Gastrocnemius medialis (tissue), 4 donors: Measurements from ENCODE around the gene GADD45B. TPM values are rescaled to one million over a fixed set of nuclear protein-coding genes. Genes with fewer than 3 reads are reported as not detected.

Source experiments
- ATAC-seq, 2 donors: fragments of 150-250 bp; one replicate each; pipeline ENCODE4 v1.9.1; 2016
- DNase-seq, 2 donors: peaks; one replicate each; pipeline ENCODE4 v3.0.0-alpha.2; 2019
- H3K27ac ChIP-seq, 4 donors: fragments of 200-600 bp; sonication (generic); 1 replicate in 1 of 4; 2 replicates in 3 of 4; pipeline ENCODE4 v1.5.1; 2016 to 2018; ENCODE audit warnings: mild to moderate bottlenecking in 2 of 4, moderate library complexity in 1 of 4
- H3K27me3 ChIP-seq, 3 donors: fragments of 200-600 bp; sonication (generic) in 2 of 3; 1 replicate in 1 of 3; 2 replicates in 2 of 3; pipeline versions ENCODE4 v1.5.1 to v1.6.0; 2016 to 2019; ENCODE audit warnings: mild to moderate bottlenecking in 1 of 3, moderate library complexity in 1 of 3
- H3K36me3 ChIP-seq, 2 donors: fragments of 200-600 bp; sonication (generic) in 1 of 2; one replicate each; pipeline ENCODE4 v1.5.1; 2017 to 2018
- H3K4me1 ChIP-seq, 2 donors: fragments of 200-600 bp; sonication (generic) in 1 of 2; one replicate each; pipeline ENCODE4 v1.5.1; 2016 to 2017; ENCODE audit warnings: mild to moderate bottlenecking in 2 of 2
- H3K4me3 ChIP-seq, 4 donors: fragments of 200-600 bp; sonication (generic) in 3 of 4; 1 replicate in 1 of 4; 2 replicates in 3 of 4; pipeline ENCODE4 v1.5.1; 2016 to 2019; ENCODE audit warnings: mild to moderate bottlenecking in 2 of 4
- H3K9me3 ChIP-seq, 3 donors: fragments of 200-600 bp; sonication (generic) in 2 of 3; 1 replicate in 1 of 3; 2 replicates in 2 of 3; pipeline ENCODE4 v1.5.1; 2016 to 2019
- POLR2A ChIP-seq, 2 donors: fragments of 450-650 bp; IDR thresholded peaks; one replicate each; pipeline ENCODE4 v1.6.1; 2017; ENCODE audit warnings: antibody characterized with exemption in 2 of 2, mild to moderate bottlenecking in 2 of 2, moderate library complexity in 2 of 2
- in situ Hi-C, 4 donors: fragments of 200-750 bp; cut with MboI; loops; one replicate each; pipeline versions ENCODE4 v1.15.0 to v1.8.0; 2017; ENCODE audit warnings: low sequenced_read_pairs in 4 of 4
- intact Hi-C: fragments of 100-400 bp; cut with DNase I; formaldehyde crosslinking; loops from one replicate; pipeline ENCODE4 v1.15.1; 2023; ENCODE audit warnings: low total_unique reads
- microRNA-seq, 2 donors: library from miRNA; unstranded; fragments of <30 nt; microRNA quantifications; one replicate each; pipeline ENCODE4, GENCODE V29; 2016; ENCODE audit warnings: borderline replicate concordance in 2 of 2
- total RNA-seq, 4 donors: library from RNA; depleted of rRNA; stranded (reverse); fragments of >200 nt; gene quantifications; one replicate each; pipeline versions ENCODE4 v1.1.0 to v1.2.3, GENCODE V29; 2016
- TF ChIP-seq, protein P1 (sequence below), 5 experiments: fragments of 450-650 bp in 3 of 5; fragments of 200-600 bp in 2 of 5; sonication (generic) in 2 of 5; IDR thresholded peaks in 4 of 5; conservative IDR thresholded peaks in 1 of 5; 1 replicate in 4 of 5; 2 replicates in 1 of 5; pipeline ENCODE4 v1.5.1; 2016 to 2019; ENCODE audit warnings: antibody characterized with exemption in 5 of 5, mild to moderate bottlenecking in 3 of 5, moderate library complexity in 3 of 5

Gene GADD45B
- total RNA-seq, 4 donors from 2014 or later: 32.2 to 48.7 (median 41.7) TPM

DNA sequence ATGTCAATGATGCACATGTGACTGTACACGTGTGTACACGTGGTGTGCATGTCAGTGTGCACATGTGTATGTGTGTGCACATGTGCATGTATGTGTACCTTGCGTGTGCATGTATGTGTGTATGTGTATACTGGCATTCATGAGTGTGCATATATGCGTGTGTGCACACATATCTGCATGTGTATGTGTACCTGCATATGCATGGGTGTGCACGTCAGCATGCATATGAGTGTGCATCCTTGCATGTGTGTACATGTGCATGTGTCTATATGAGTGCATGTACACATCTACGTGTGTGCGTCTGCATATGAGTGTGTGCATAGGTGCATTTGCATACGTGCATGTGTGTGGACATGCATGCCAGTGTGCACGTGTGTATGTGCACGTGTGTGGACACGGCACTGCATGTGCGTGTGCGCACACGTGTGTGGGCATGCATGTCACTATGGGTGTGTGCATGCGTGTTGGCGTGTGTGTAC, 48.5 kb downstream of the GADD45B start:
- Histone ChIP-seq H3K27me3 (no peaks in the 10 kb centered on the region), H3K9me3 (no peaks in the 10 kb centered on the region), H3K4me1 (peaks cover 12 to 15% of the 10 kb centered on the region in 2 donors), H3K27ac (no peak overlapping the region), H3K4me3 (no peak overlapping the region), H3K36me3 (no peaks in the 10 kb centered on the region)
- TF ChIP-seq POLR2A (IDR thresholded peaks at IDR 0.05): no peak
- TF ChIP-seq, protein P1, sequence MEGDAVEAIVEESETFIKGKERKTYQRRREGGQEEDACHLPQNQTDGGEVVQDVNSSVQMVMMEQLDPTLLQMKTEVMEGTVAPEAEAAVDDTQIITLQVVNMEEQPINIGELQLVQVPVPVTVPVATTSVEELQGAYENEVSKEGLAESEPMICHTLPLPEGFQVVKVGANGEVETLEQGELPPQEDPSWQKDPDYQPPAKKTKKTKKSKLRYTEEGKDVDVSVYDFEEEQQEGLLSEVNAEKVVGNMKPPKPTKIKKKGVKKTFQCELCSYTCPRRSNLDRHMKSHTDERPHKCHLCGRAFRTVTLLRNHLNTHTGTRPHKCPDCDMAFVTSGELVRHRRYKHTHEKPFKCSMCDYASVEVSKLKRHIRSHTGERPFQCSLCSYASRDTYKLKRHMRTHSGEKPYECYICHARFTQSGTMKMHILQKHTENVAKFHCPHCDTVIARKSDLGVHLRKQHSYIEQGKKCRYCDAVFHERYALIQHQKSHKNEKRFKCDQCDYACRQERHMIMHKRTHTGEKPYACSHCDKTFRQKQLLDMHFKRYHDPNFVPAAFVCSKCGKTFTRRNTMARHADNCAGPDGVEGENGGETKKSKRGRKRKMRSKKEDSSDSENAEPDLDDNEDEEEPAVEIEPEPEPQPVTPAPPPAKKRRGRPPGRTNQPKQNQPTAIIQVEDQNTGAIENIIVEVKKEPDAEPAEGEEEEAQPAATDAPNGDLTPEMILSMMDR (IDR thresholded peaks at IDR 0.05 in 4 of 5, conservative IDR thresholded peaks at IDR 0.05 in 1 of 5): no peak
- no peak for DNase-seq
- intact Hi-C loops: no loop called here
- in situ Hi-C loops: no loop called here
- no peak for ATAC-seq

DNA sequence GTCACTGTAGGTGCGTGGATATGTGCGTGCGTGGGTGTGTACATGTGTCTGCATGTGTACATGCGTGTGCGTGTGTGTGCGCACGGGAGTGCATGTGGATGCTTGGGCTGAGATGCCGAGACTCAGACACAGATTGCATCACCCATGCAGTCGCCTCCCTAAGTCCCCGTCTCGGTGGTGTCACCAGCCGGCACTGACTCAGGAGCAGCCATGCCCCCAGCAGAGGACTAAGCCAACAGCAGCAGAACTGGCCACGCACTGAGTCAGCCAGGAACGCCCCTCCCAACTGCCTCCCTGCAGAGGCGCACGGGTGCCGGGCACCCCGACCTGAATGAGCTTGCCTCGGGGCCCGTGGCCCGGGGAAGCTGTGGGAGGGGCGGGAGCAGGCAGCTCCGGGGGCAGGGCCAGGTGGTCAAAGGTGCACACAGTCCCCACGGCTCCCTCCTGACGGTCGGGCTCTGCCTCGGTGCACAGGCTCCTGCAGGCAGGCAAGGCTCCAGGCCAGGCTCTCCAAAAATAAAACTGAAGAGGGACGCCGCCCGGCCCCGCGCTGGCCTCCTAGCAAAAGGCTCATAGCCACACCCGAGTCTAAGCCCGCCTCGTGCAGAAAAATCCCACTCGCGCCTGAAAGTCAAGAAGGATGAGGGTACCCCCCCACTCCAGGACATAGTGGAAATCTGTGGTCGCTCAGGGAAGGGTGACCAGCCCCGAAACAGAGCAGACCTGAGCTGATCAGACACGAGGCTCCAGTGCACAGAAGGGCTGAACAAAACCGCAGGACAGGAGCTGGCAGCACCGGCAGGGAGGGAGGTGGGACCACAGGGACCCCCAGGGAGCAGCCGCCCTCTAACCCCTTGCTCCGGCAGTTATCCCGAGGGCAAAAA, 49.2 kb downstream of the GADD45B start:
- in situ Hi-C loops: no loop called here
- DNase-seq (no peak), ATAC-seq (peak; percentile 29 to 37)
- H3K4me3 ChIP-seq: peak overlapping the region; percentile 23 to 48 (median 40)
- TF ChIP-seq, protein P1 (IDR thresholded peaks at IDR 0.05 in 4 of 5, conservative IDR thresholded peaks at IDR 0.05 in 1 of 5): no peak
- TF ChIP-seq POLR2A (IDR thresholded peaks at IDR 0.05): no peak
- H3K27me3 ChIP-seq: no peaks in the 10 kb centered on the region
- peak overlapping the region in 2 of 4 donors; percentile 26 to 40 for H3K27ac ChIP-seq
- no peaks in the 10 kb centered on the region for H3K36me3 ChIP-seq
- H3K4me1 ChIP-seq: peaks cover 15 to 18% of the 10 kb centered on the region in 2 donors
- intact Hi-C loops: no loop called here
- no peaks in the 10 kb centered on the region for H3K9me3 ChIP-seq

DNA sequence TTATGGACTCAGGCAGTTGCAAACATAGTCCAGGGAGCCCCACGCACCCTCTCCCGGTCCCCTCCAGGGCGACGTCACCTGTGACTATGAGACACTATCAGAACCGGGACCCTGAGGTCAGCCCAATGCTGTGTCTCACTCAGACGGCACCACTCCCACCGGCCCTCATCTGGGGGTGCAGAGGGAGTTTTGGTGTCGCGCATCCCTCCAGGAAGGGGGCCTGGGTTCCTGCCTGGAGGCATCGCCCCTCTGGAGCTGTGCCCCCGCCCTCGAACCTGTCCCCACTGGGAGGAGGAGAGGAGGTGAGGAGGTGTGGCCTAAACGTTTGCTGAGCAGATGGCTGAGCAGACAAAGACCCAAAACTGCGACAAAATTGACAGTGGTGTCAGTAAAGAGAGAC, 51.2 kb downstream of the GADD45B start:
- intact Hi-C loops: no loop called here
- ATAC-seq: no peak
- no peak for TF ChIP-seq POLR2A (IDR thresholded peaks at IDR 0.05)
- TF ChIP-seq, protein P1 (IDR thresholded peaks at IDR 0.05 in 4 of 5, conservative IDR thresholded peaks at IDR 0.05 in 1 of 5): no peak
- no peak for DNase-seq
- no peaks in the 10 kb centered on the region for H3K27me3 ChIP-seq
- peaks cover 15 to 18% of the 10 kb centered on the region in 2 donors for H3K4me1 ChIP-seq
- in situ Hi-C loops: no loop called here
- no peaks in the 10 kb centered on the region for H3K9me3 ChIP-seq
- H3K4me3 ChIP-seq: no peak overlapping the region
- no peak overlapping the region for H3K27ac ChIP-seq
- no peaks in the 10 kb centered on the region for H3K36me3 ChIP-seq

DNA sequence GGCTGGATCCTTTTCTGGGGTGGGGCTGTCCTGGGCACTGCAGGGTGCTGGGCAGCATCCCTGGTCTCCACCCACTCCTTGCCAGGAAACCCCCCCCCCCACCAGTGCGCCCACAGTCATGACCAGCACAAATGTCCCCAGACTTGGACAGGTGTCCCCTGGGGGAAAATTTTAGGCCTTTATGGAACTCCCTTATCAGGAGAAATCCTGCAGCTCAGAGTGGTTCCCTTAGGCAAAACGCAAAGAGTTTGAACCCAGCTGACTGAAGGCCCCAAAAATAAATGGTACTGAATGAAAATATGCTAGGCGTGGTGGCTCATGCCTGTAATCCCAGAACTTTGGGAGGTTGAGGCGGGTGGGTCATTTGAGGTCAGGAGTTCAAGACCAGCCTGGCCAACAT, 51.8 kb downstream of the GADD45B start:
- in situ Hi-C loops (no loop called here), intact Hi-C loops (no loop called here)
- peaks cover 15 to 18% of the 10 kb centered on the region in 2 donors for H3K4me1 ChIP-seq
- no peaks in the 10 kb centered on the region for H3K36me3 ChIP-seq
- TF ChIP-seq POLR2A (IDR thresholded peaks at IDR 0.05): no peak
- TF ChIP-seq, protein P1 (IDR thresholded peaks at IDR 0.05 in 4 of 5, conservative IDR thresholded peaks at IDR 0.05 in 1 of 5): no peak
- ATAC-seq (no peak), DNase-seq (no peak)
- H3K9me3 ChIP-seq: no peaks in the 10 kb centered on the region
- no peak overlapping the region for H3K4me3 ChIP-seq
- no peak overlapping the region for H3K27ac ChIP-seq
- no peaks in the 10 kb centered on the region for H3K27me3 ChIP-seq

Small RNAs within 50 kb of the gene (microRNA-seq; reads per million reads assigned to microRNA genes)
- gene MIR7108: 0 reads per million in 2 donors

Other genes starting within 250 kb of the GADD45B start
- 10 to 100 TPM; 50.1 to 72.4 (median 61.6) TPM for gene PLEKHJ1, start 239.8 kb upstream of the GADD45B start, total RNA-seq
- gene SF3A2, start 239.3 kb upstream of the GADD45B start, total RNA-seq: 10 to 100 TPM; 23.9 to 29.2 (median 26.5) TPM
- gene AMH, start 226.8 kb upstream of the GADD45B start, total RNA-seq: 1 to 10 TPM in 2 of 4 donors, under 1 TPM in 2; 0.80 to 3.9 (median 1.2) TPM
- 100 to 1,000 TPM; 152 to 383 (median 303) TPM for gene JSRP1, start 219.7 kb upstream of the GADD45B start, total RNA-seq
- gene PEAK3, start 194.0 kb upstream of the GADD45B start, total RNA-seq: under 1 TPM in 1 of 4 donors, not detected in 3; 0.11 TPM
- gene LINGO3, start 168.0 kb upstream of the GADD45B start, total RNA-seq: not detected
- 100 to 1,000 TPM in 1 of 4 donors, 10 to 100 TPM in 3; 70.0 to 109 (median 77.5) TPM for gene LSM7, start 147.5 kb upstream of the GADD45B start, total RNA-seq
- gene SPPL2B, start 147.4 kb upstream of the GADD45B start, total RNA-seq: 10 to 100 TPM; 18.1 to 27.7 (median 23.2) TPM
- not detected for gene TMPRSS9, start 115.9 kb upstream of the GADD45B start, total RNA-seq
- 10 to 100 TPM; 23.7 to 60.3 (median 46.8) TPM for gene TIMM13, start 48.5 kb upstream of the GADD45B start, total RNA-seq
- 10 to 100 TPM; 14.8 to 34.1 (median 23.6) TPM for gene LMNB2, start 19.2 kb upstream of the GADD45B start, total RNA-seq
- 1 to 10 TPM in 1 of 4 donors, under 1 TPM in 3; 0.46 to 1.1 (median 0.62) TPM for gene GNG7, start 226.6 kb downstream of the GADD45B start, total RNA-seq
- gene DIRAS1, start 245.2 kb downstream of the GADD45B start, total RNA-seq: 1 to 10 TPM in 2 of 4 donors, under 1 TPM in 1, not detected in 1; 0.62 to 2.5 (median 2.0) TPM